C4-2B (cell line): ENCODE data around the gene RPAP3.

Experiments used
- H3K27ac ChIP-seq: fragments of 450-650 bp; 2 replicates; pipeline ENCODE4 v1.5.1; 2017
- ZFX ChIP-seq: fragments of 450-650 bp; IDR thresholded peaks from 2 replicates; pipeline ENCODE4 v1.6.1; 2017
- TF ChIP-seq, protein P1 (sequence below): fragments of 450-650 bp; conservative IDR thresholded peaks from 2 replicates; pipeline ENCODE4 v1.5.1; 2017; ENCODE audit warnings: mild to moderate bottlenecking

Gene RPAP3

DNA sequence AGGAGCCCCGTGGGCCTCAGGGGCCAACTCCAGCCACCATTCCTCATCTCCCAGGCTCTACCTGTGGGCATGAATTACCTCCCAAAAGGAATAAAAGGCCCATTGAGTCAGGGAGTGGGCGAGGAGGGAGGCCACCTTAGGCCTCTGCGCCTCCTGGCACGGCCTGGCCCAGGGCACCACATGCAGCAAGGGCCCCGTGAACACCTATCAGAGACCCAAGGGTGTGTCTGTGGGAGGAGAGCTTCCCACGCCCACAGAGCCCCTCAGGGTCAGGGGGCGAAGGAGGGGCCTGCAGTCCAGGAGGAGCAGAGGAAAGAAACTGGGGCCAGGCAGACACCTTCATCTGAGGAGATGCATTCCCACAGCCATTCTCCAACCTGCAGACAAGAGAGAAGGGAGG lies 40.7 kb upstream of the RPAP3 start:
- H3K27ac ChIP-seq = no peak overlapping the region
- TF ChIP-seq ZFX = no peak
- TF ChIP-seq, protein P1, sequence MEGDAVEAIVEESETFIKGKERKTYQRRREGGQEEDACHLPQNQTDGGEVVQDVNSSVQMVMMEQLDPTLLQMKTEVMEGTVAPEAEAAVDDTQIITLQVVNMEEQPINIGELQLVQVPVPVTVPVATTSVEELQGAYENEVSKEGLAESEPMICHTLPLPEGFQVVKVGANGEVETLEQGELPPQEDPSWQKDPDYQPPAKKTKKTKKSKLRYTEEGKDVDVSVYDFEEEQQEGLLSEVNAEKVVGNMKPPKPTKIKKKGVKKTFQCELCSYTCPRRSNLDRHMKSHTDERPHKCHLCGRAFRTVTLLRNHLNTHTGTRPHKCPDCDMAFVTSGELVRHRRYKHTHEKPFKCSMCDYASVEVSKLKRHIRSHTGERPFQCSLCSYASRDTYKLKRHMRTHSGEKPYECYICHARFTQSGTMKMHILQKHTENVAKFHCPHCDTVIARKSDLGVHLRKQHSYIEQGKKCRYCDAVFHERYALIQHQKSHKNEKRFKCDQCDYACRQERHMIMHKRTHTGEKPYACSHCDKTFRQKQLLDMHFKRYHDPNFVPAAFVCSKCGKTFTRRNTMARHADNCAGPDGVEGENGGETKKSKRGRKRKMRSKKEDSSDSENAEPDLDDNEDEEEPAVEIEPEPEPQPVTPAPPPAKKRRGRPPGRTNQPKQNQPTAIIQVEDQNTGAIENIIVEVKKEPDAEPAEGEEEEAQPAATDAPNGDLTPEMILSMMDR = no peak

DNA sequence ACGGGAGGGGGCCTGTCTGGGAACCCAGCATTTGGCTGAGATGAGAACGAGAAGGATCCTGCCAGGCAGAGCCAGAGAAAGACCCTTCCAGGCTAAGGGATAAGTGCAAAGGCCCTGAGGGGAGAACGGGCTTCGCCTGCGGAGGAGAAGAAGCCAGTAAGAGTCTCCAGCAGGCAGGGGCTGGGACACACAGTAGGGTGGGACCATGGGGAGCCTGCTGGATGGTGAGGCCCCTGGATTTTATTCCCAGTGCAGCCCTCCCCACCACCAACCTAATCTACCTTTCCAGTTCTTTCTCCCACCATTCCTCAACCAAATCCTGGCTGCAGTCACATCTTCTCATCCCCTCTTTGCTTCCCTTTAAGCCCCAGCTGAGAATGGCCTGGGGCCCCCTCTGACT lies 40.2 kb upstream of the RPAP3 start:
- TF ChIP-seq, protein P1 = no peak
- no peak for TF ChIP-seq ZFX
- no peak overlapping the region for H3K27ac ChIP-seq

DNA sequence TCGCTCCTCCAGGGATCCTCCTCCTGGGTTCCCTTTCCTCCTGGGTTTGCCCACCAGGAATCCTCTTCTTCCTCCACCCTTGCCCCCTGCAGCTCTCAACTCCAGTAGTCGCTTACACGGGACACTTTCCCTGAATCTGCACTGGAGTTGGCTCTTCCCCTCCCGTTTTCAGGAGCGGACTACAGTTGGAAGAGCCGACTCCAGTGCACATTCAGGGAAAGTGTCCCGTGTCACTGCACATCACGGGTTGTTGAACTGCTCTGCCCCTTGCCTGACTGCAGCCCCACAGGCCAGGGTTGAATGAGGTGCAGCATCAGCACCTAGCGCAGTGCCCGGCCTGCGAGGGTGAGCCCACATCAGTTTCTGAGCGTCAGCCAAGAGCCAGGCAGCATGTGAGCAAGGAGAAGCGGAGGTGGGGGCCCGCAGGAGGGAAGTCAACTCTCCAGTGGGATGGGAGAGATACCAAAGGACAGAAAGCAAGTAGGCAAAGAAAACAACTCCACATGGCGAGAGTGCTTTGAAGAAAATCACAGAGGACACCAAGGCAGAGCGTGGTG lies 39.7 kb upstream of the RPAP3 start:
- TF ChIP-seq ZFX = no peak
- TF ChIP-seq, protein P1 = no peak
- no peak overlapping the region for H3K27ac ChIP-seq

DNA sequence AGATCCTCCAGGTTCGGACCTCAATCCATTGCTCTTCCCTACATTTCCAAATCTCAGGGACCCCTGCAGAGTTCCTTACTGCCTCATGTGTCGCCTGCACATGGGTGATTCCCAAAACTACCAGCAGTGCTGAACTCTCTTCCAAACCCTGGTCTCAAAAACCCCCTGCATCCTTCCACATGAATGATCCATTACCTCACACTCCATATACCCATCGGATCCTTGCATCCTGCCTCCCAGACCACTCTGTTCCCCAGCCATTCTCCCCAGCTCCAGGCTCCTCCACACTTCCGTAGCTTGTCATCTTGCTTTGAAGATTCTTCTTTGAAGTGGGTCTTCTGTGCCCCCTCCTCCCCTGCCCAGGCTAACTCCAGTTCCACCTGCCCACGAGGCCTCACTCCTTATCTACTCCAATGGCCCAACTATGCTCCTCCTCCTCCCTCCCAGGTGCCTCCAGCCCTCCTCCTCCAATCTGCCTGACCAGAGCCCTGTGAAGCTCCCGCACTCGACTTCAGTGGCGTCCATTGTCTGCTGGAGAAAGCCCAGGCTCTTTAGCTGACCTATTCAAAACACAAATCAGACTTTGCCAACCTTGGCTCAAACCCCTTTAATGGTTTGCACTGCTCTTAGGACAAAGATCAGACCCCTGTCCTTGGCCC lies 39.1 kb upstream of the RPAP3 start:
- TF ChIP-seq, protein P1 = no peak
- no peak for TF ChIP-seq ZFX
- H3K27ac ChIP-seq = no peak overlapping the region

DNA sequence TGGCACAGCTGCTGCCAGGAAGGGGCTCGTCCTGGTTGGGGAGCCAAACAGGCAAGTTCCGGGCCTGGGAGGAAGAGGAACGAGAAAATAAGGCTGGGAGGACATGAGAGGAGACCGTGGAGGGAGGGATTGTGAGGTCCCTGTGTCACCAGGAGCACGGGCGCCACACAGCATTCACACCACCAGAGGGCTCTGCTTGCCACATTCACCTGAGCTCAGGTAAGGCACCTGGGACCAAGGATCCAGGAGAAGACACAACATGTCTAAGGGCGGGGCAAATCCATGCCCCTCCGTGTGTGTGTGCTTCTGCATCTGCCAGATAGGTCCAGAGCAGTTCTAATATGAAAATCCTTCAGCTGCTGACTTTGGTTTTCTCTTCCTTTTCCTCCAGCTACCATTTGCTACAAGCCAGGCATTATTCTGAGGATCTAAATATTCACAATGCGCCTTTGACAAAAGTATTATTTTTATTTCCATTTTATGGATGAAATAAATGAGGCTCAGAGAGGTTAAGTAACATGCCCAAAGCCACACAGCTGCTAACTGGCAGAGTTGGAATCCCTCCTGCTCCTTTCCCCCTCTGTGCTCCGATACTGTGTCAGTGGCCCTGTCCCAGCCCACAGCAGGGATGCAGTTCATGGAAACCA lies 38.3 kb upstream of the RPAP3 start:
- H3K27ac ChIP-seq = no peak overlapping the region
- no peak for TF ChIP-seq ZFX
- TF ChIP-seq, protein P1 = peak; percentile 93

DNA sequence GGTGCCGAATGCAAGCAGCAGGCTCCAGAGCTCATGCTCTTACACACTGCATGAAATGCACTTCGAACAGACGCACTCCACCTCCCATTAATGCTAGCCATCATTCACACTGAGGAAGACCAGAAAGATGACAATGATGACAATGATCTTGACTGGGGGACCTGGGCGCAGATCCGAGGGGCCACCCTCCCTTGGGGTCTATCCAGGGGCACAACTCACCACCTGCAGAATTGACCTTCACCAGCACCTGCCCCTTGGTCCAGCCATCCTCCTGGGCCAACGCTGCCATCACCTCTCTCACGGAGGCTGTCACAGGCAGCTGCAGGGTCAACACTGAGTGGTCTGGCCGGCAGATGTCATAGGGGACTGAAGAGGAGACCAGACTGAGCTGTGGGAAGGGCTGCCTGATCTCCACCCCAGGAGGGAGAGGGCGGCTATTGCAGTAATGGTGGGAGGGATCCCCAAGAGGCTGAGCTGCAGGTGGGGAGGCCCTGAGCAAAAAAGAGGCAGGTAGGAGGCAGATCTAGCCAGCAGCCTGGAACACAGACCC lies 37.6 kb upstream of the RPAP3 start:
- H3K27ac ChIP-seq = no peak overlapping the region
- TF ChIP-seq, protein P1 = no peak
- TF ChIP-seq ZFX = no peak

DNA sequence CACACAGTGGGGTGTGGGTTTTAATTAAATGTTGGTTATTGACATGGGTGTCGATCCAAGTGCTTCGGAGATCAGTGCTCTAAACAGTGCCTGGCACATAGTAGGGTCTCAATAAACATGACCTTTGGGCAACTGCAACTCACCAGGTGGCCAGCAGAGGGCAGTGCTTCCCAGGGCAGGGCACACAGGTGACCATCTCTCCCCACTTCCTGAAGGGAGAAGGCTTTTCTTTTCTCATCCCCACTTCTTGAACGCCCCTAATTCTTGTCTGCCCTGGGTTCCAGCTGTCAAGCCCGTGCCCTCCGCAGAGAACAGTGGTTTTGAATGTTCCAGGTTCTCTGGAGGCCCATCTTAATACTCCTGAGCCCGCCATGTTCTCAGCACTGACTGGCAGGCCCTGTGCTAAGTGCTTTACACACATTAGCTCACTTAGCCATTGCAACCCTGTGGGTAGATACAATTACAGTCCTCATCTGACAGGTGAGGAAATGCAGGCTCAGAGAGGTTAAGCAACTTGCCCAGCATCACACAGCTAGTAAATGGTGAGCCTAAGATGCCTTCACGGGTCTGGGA lies 36.5 kb upstream of the RPAP3 start:
- no peak overlapping the region for H3K27ac ChIP-seq
- TF ChIP-seq, protein P1 = peak; percentile 99
- TF ChIP-seq ZFX = no peak
